ENCODE data around the gene CTNNBIP1. TPM values are rescaled to one million over a fixed set of nuclear protein-coding genes. Genes with fewer than 3 reads are reported as not detected.

Gene CTNNBIP1
- 28.3 and 33.6 TPM in 2 replicates for polyA plus RNA-seq (2011; rRNA removed)
- 31.2 and 32.1 TPM in 2 replicates for polyA minus RNA-seq (2011; rRNA and poly(A)+ RNA removed)

- Histone ChIP-seq H3K27me3 (ENCODE audit: control insufficient read depth, insufficient read depth, low read length) (no peaks in the 10 kb centered on the region), H3K4me3 (ENCODE audit: low read depth, low read length) (peak within 1 kb of the TSS; percentile 83), H3K27ac (ENCODE audit: low read depth, low read length) (peak within 1 kb of the TSS; percentile 78), H3K9me3 (ENCODE audit: control insufficient read depth, insufficient read depth, low read length) (no peaks in the 10 kb centered on the region)
- no peak for DNase-seq (ENCODE audit: low read depth, low spot score)
- POLR2A ChIA-PET, result interaction anchor here (0.8 kb wide), 1 partner anchor 39 kb away, joined by 3 read pairs; no protein-coding TSS in a partner anchor
- TF ChIP-seq, protein P1, sequence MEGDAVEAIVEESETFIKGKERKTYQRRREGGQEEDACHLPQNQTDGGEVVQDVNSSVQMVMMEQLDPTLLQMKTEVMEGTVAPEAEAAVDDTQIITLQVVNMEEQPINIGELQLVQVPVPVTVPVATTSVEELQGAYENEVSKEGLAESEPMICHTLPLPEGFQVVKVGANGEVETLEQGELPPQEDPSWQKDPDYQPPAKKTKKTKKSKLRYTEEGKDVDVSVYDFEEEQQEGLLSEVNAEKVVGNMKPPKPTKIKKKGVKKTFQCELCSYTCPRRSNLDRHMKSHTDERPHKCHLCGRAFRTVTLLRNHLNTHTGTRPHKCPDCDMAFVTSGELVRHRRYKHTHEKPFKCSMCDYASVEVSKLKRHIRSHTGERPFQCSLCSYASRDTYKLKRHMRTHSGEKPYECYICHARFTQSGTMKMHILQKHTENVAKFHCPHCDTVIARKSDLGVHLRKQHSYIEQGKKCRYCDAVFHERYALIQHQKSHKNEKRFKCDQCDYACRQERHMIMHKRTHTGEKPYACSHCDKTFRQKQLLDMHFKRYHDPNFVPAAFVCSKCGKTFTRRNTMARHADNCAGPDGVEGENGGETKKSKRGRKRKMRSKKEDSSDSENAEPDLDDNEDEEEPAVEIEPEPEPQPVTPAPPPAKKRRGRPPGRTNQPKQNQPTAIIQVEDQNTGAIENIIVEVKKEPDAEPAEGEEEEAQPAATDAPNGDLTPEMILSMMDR (IDR thresholded peaks at IDR 0.05; ENCODE audit: low read depth, low read length), result no peak
- CTCF ChIA-PET, result interaction anchor here (1.2 kb wide), 1 partner anchor 35 kb away, joined by 3 read pairs; no protein-coding TSS in a partner anchor
Measured at GRCh38 chr1:9910076-9910422, at the start of gene CTNNBIP1. CTNNBIP1 (minus strand) TSS chr1:9910269; CDS start chr1:9872064, 38,205 bp downstream.

DNA sequence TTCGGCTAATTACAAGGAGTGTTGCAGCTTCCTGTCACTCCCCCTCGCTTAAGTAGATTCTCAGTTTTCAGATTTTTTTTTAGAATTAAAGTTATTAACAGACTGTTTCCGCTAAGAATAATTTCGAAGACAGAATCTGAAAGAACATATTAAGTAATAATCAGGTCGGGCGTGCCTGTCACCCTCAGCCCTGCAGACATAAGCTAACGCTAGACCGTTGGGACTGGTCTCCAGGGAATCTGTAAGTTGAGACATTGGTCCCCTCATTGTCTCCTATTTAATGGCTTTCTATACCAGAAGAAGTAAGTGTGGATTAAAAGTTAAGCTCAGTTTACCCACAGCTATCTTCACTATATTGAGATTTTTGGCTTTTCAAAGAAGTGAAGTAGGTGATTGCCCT, 47.7 kb upstream of the CTNNBIP1 start:
- POLR2A ChIA-PET, result no interaction called here
- TF ChIP-seq, protein P1 (IDR thresholded peaks at IDR 0.05; ENCODE audit: low read depth, low read length), result no peak
- Histone ChIP-seq H3K4me3 (ENCODE audit: low read depth, low read length) (no peak overlapping the region), H3K27me3 (ENCODE audit: control insufficient read depth, insufficient read depth, low read length) (no peaks in the 10 kb centered on the region), H3K9me3 (ENCODE audit: control insufficient read depth, insufficient read depth, low read length) (no peaks in the 10 kb centered on the region), H3K27ac (ENCODE audit: low read depth, low read length) (no peak overlapping the region)
- DNase-seq (ENCODE audit: low read depth, low spot score), result no peak
- CTCF ChIA-PET, result interaction anchor here (0.6 to 1.1 kb wide), 4 partner anchors 8 to 252 kb away, joined by 3 to 5 read pairs (median 4); no protein-coding TSS in a partner anchor

DNA sequence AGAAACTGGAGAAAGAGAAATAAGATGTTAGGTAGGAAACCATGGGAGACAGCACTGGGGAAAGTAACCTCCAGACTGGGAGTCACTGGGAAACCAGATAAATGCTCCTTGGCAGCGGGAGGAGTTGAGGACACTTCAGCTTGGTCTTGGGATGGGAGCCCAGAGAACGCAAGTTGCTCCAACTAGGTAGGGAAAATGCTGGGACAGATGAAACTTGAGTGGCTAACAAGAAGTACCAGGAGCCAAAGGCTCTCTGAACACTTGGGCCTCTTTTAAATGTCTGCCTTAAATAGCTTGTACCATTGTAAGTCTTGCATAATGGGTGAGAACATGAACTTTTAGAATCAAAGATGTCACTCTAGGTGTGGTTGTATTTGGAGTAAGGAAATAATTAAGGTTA, 36.2 kb upstream of the CTNNBIP1 start:
- DNase-seq (ENCODE audit: low read depth, low spot score), result no peak
- CTCF ChIA-PET, result no interaction called here
- TF ChIP-seq, protein P1 (IDR thresholded peaks at IDR 0.05; ENCODE audit: low read depth, low read length), result no peak
- Histone ChIP-seq H3K27ac (ENCODE audit: low read depth, low read length) (no peak overlapping the region), H3K9me3 (ENCODE audit: control insufficient read depth, insufficient read depth, low read length) (no peaks in the 10 kb centered on the region), H3K4me3 (ENCODE audit: low read depth, low read length) (no peak overlapping the region), H3K27me3 (ENCODE audit: control insufficient read depth, insufficient read depth, low read length) (no peaks in the 10 kb centered on the region)
- POLR2A ChIA-PET, result no interaction called here

GRCh38 chr1:9942939-9943788, 33.1 kb upstream of the CTNNBIP1 start, which contains the start of the genes LZIC and NMNAT1:
LZIC (minus strand) TSS chr1:9943391; CDS start chr1:9936619, 6,772 bp downstream.
NMNAT1 (plus strand) TSS chr1:9943475; CDS start chr1:9972074, 28,599 bp downstream.
- CTCF ChIA-PET, result interaction anchor here (0.6 to 3.7 kb wide), 12 partner anchors 21 to 434 kb away, joined by 3 to 73 read pairs (median 3); partner anchors contain the start of gene KIF1B

More at GRCh38 chr1:9942939-9943788, 33.1 kb upstream of the CTNNBIP1 start, which contains the start of the genes LZIC and NMNAT1:
- DNase-seq (ENCODE audit: low read depth, low spot score), result peak; percentile 86
- TF ChIP-seq, protein P1 (IDR thresholded peaks at IDR 0.05; ENCODE audit: low read depth, low read length), result no peak
- no peaks in the 10 kb centered on the region for H3K27me3 ChIP-seq (ENCODE audit: control insufficient read depth, insufficient read depth, low read length)
- POLR2A ChIA-PET, result interaction anchor here (0.6 to 1.6 kb wide), 8 partner anchors 32 to 434 kb away, joined by 3 to 11 read pairs (median 4); no protein-coding TSS in a partner anchor
- H3K4me3 ChIP-seq (ENCODE audit: low read depth, low read length), result peak within 1 kb of the TSS; percentile 90
- peak within 1 kb of the TSS; percentile 90 for H3K27ac ChIP-seq (ENCODE audit: low read depth, low read length)
- no peaks in the 10 kb centered on the region for H3K9me3 ChIP-seq (ENCODE audit: control insufficient read depth, insufficient read depth, low read length)
